Measurements from ENCODE around the gene MCF2L.
"Not testable (repeated sequence)": the region's sequence is repeated elsewhere in the genome, so short reads cannot be mapped to it uniquely, and the experiment has no call there.

MCF2L gene

GRCh38 chr13:113046883-113047244 lies 77.8 kb downstream of the MCF2L start:
- no peak for DNase-seq (ENCODE audit: low read depth in 4 of 4, low spot score in 1 of 4)

- DNase-seq (ENCODE audit: low read depth in 4 of 4, low spot score in 1 of 4): no peak
Observed at GRCh38 chr13:113047587-113047986, 78.6 kb downstream of the MCF2L start.

GRCh38 chr13:113048766-113049165 lies 79.8 kb downstream of the MCF2L start:
- DNase-seq (ENCODE audit: low read depth in 4 of 4, low spot score in 1 of 4): no peak

- DNase-seq (ENCODE audit: low read depth in 4 of 4, low spot score in 1 of 4): no peak
Observed at GRCh38 chr13:113049521-113049941, 80.5 kb downstream of the MCF2L start.

DNA sequence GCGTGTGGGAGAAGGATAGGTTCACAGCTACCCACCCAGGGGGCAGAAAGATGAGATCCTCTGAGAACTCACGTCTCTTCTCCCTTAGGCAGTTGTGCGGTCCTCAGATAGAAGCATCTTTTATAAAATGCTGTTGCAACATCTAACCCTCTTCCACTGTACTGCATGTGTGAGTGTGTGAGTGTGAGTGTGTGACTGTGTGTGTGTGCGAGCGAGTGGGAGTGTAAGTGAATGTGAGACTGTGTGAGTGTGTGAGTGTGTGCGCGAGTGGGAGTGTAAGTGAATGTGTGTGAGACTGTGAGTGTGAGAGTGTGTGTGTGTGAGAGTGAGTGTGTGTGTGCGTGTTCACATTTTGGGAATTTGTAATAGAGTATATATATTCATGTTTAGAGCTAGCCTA lies 81.0 kb downstream of the MCF2L start:
- DNase-seq (ENCODE audit: low read depth in 4 of 4, low spot score in 1 of 4): no peak

DNA sequence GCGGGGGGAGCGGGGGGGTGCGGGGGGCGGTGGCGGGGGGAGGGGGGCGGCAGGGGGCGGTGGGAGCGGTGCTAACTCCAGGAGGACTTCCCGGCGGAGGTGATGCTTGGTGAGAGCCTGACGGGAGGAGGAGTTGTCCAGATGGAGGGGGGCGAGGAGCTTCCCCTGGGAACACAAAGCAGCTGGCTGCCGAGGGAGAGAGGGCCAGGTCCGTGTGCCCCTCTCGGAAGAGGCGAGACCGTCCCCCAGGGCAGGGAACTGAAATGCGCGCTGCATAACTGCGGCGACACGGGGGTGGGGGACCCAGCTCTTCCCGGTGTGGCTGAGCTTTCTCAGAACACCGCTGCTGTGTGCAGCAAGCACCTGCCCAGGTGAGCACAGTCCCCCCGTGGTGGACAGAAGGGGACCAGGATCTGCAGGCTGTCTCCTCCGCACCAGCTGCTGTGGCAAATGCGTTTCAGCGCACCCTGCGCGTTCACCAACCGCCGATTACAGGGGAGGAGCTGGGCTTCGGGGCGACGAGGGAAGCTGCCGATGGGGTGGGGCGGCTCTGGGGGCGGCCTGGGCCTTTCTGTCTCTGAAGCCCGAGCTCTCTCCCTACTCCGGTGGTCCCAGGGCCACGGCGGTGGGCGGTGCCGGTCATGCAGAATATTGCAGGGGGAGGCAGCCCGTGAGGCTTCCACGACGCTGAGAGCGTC lies 81.9 kb downstream of the MCF2L start:
- no peak for DNase-seq (ENCODE audit: low read depth in 4 of 4, low spot score in 1 of 4)

DNA sequence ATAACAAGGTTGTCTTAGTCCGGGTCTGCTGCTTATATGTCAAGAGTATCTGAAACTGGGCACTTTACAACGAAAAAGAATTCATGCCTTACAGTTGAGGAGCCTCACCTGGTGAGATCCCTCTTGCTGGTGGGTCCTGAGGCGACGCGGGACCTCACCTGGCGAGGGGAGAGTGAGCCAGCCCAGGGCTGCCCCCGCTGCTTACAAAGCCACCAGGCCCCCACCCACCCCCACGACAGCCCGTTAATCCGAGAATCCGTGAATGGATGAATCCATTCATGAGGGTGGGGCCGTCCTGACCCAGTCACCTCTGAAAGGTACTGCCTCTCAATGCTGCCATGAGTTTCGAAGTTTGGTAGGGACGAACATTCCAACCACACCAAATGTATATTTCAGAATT lies 82.6 kb downstream of the MCF2L start:
- no peak for DNase-seq (ENCODE audit: low read depth in 4 of 4, low spot score in 1 of 4)

- no peak for DNase-seq (ENCODE audit: low read depth in 4 of 4, low spot score in 1 of 4)
Observed at GRCh38 chr13:113052206-113052605, 83.2 kb downstream of the MCF2L start.

- no peak for DNase-seq (ENCODE audit: low read depth in 4 of 4, low spot score in 1 of 4)
Observed at GRCh38 chr13:113052971-113053370, 84.0 kb downstream of the MCF2L start.

- DNase-seq (ENCODE audit: low read depth in 4 of 4, low spot score in 1 of 4): no peak
Observed at GRCh38 chr13:113053376-113053775, 84.4 kb downstream of the MCF2L start.

GRCh38 chr13:113053801-113054604 lies 85.0 kb downstream of the MCF2L start:
- no peak for DNase-seq (ENCODE audit: low read depth in 4 of 4, low spot score in 1 of 4)

DNA sequence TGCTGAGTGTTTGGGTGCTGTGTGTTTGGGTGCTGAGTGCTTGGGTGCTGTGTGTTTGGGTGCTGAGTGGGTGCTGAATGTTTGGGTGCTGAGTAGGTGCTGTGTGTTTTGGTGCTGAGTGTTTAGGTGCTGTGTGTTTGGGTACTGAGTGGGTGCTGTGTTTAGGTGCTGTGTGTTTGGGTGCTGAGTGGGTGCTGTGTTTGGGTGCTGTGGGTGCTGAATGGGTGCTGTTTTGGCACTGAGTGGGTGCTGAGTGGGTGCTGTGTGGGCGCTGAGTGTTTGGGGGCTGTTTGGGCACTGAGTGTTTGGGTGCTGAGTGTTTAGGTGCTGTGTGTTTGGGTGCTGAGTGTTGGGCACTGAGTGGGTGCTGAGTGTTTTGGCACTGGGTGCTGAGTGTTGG lies 88.1 kb downstream of the MCF2L start:
- no peak for DNase-seq (ENCODE audit: low read depth in 4 of 4, low spot score in 1 of 4)

DNA sequence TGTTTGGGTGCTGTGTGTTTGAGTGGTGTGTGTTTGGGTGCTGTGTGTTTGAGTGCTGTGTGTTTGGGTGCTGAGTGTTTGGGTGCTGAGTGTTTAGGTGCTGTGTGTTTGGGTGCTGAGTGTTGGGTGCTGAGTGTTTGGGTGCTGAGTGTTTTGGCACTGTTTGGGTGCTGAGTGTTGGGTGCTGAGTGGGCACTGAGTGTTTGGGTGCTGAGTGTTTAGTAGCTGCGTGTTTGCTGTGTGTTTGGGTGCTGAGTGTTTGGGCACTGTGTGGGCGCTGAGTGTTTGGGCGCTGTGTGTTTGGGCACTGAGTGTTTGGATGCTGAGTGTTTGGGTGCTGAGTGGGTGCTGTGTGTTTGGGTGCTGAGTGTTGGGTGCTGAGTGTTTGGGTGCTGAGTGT lies 88.5 kb downstream of the MCF2L start:
- not testable (repeated sequence) for DNase-seq (ENCODE audit: low read depth in 4 of 4, low spot score in 1 of 4)

DNA sequence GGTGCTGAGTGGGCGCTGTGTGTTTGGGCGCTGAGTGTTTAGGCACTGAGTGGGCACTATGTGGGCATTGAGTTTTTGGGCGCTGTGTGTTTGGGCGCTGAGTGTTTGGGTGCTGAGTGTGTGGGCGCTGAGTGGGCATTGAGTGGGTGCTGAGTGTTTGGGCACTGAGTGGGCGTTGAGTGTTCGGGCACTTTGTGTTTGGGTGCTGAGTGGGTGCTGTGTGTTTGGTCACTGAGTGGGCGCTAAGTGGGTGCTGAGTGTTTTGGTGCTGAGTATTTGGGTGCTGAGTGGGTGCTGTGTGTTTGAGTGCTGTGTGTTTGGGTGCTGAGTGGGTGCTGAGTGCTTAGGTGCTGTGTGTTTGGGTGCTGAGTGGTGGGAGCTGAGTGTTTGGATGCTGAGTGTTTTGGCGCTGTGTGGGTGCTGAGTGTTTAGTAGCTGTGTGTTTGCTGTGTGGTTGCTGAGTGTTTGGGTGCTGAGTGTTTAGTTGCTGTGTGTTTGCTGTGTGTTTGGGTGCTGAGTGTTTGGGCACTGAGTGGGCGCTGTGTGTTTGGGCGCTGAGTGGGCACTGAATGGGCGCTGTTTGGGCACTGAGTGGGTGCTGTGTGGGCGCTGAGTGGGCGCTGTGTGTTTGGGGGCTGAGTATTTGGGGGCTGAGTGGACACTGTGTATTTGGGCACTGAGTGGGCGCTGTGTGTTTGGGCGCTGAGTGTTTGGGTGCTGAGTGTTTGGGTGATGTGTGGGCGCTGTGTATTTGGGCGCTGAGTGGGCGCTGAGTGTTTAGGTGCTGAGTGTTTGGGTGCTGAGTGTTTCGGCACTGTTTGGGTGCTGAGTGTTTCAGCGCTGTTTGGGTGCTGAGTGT lies 89.3 kb downstream of the MCF2L start:
- DNase-seq (ENCODE audit: low read depth in 4 of 4, low spot score in 1 of 4): no peak

GRCh38 chr13:113058988-113059850 lies 90.2 kb downstream of the MCF2L start:
- DNase-seq (ENCODE audit: low read depth in 4 of 4, low spot score in 1 of 4): no peak

- no peak for DNase-seq (ENCODE audit: low read depth in 4 of 4, low spot score in 1 of 4)
Observed at GRCh38 chr13:113059891-113060290, 90.9 kb downstream of the MCF2L start.

GRCh38 chr13:113060557-113061270 lies 91.7 kb downstream of the MCF2L start:
- DNase-seq (ENCODE audit: low read depth in 4 of 4, low spot score in 1 of 4): no peak

DNA sequence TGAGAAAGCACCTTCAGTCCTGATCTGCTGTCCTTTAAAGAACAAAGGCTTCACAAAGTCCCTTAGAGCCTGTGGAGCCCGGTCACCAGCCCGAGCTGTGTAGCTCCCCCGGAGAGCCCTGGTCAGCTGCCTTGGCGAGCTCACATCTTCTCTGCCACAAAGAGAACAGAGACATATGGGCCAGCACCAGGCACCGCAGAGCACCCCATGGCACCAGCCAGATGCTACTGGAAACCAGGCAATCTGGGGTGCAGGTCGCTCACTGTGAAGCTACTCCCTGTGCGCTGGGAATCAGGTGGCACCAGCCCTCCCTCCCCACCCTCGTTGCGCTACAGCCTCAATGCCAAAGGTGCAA lies 92.2 kb downstream of the MCF2L start:
- DNase-seq (ENCODE audit: low read depth in 4 of 4, low spot score in 1 of 4): no peak

DNA sequence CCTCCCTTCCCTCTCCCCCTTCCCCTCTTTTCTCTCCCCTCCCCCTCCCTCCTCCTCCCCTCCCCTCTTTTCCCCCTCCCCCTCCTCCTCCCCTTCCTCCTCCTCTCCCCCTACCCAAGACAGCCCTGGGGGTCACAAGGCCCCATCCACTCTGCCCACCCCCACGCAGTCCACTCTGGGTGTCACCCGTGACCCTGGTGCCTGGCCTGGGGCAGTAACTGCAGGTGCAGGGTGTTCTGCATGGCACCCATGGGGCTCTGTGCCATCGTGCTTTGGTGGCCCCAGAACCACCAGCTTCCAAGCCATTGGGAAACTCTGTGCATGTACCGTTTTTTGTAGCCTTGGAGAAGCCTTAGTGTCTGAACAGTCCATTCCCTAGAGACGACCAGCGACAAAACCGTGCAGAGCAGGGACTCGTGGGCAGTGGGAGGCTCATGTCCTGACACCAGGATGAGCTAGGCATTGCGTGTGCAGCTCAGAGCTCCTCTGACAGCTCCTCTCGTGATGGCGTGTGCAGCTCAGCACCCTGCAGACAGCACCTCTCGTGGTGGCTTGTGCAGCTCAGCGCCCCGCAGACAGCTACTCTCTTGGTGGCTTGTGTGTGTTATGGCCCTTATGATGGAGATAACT lies 92.9 kb downstream of the MCF2L start:
- DNase-seq (ENCODE audit: low read depth in 4 of 4, low spot score in 1 of 4): no peak

GRCh38 chr13:113062691-113063090 lies 93.7 kb downstream of the MCF2L start:
- DNase-seq (ENCODE audit: low read depth in 4 of 4, low spot score in 1 of 4): no peak
